Left ventricle myocardium superior (tissue), 1 donor: ENCODE data around the gene CZIB. TPM values are rescaled to one million over a fixed set of nuclear protein-coding genes. Genes with fewer than 3 reads are reported as not detected.

Experiments used
- ATAC-seq: fragments of 200-7000 bp; cut with Tn5 transposase; one replicate; pipeline ENCODE4 v1.9.1; 2020; ENCODE audit warnings: mild to moderate bottlenecking, moderate library complexity
- DNase-seq: peaks from one replicate; pipeline ENCODE4 v3.0.0-alpha.2; 2020
- intact Hi-C: fragments of 100-400 bp; cut with micrococcal nuclease; formaldehyde crosslinking; loops from one replicate; pipeline ENCODE4 v1.11.0; 2022
- total RNA-seq: library from RNA; stranded (reverse); fragmentation: NEBNext Ultra II Directional; extraction: Animal tissue kit (Norgen Biotek cat#: 25700); gene quantifications from one replicate; pipeline ENCODE4 v1.2.1, GENCODE V29; 2021
- donor health status: DM: no; HTN: yes; CAD: no; lungs with severe emphysema.

The CZIB gene
- total RNA-seq, 1 donor from 2014 or later: 56.4 TPM

DNA sequence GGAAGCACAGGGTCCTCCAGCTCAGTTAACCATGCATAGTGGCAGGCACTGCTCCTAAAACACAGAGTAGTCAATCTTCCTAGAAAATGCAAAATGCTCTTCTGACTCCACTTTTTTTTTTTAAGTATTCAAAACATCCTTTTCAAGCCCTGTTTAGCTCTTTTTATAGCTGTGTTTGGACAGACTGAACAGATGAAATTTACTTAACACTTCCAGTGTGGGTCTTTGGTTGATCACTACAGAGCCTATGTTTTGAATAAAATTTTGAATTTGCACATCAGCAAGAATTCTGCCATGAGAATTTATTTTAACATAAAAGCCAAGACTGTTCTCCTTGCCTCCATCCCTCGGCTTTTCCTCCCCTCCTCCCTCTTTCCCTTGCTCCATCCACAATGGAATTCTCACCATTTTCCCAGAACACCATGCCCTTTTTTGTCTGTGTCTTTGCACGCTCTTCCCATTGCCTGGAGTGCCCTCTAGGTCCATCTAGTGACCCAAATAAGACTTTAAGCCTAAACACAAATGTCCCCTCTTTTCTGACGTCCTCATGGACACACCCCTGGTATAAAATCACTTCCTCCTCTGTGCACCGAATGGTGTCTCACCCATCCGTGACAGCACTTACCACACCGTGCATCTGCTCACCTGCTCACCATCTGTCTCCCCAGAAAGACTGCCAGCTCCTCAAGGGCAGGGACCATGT is 47.9 kb downstream of the CZIB start:
- intact Hi-C loops: no loop called here
- ATAC-seq (peak; percentile 29), DNase-seq (no peak)

DNA sequence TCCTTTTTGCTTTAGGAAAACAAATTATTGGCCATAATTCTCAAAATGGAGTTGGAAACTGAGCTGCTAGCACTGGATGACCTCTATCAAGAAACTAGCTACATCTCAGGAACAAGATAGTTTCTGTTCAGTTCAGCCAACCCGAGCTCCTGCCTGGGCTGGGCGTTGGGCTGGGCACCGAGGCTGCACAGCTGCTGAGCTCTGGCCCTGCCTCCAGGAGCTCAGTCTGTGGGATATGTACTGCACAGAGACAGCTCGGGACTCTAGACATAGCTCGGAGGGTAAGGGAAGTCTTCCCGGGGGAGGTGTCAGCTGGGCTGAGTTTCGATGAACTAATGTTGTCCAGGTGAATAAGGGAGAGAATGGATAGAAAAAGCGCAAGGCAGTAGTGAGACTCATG is 53.5 kb downstream of the CZIB start:
- DNase-seq (no peak), ATAC-seq (no peak)
- intact Hi-C loops: no loop called here

DNA sequence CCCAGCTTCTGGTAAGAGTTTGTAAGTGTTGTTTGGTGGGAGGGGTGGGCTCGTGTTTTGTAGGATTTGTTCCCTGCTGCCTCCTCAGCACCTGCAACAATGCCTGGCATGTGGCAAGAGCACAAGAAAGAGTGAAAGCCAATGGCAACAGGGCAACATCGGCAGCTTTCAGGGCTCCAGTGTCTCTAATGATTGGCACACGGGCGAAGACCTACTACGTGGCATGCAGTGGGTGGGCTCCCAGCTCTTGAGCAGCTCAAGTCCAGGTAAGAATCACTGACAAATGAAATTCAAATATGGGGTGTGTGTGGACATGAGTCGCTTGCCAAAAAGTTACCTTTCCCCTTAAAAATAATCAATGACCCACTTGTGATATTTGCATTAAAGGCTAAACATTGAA is 54.1 kb downstream of the CZIB start:
- intact Hi-C loops: no loop called here
- DNase-seq: no peak
- no peak for ATAC-seq

DNA sequence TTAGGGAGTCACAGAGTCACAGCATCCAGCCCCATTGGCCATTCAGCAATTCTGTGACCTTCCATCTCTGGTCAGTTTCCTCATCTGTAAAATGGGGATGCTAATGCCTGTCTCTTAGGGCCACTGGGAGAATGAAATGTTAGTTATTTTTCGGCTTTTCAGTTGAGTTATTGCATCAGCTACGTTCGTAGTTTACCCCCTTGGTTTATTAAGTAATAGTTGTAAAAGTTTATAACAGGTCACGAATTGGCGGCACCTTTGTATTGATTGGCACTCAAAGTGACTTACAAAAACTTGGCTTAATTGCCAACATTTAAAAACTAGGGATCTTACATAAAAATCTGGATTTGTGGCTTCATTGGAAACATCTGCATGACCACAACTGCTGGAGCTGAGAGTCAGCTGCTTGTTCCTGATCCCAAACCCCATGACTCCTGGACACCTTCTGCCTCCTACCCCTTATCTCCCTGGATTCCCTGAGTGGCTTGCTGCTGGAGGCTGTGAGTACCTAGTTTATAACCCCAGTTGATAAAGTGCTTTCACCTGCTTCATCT is 54.9 kb downstream of the CZIB start:
- no peak for DNase-seq
- peak; percentile 37 for ATAC-seq
- intact Hi-C loops: no loop called here

Other genes starting within 250 kb of the CZIB start
- 19.4 TPM for gene PODN, start 158.4 kb downstream of the CZIB start, total RNA-seq
- 0.32 TPM for gene SLC1A7, start 78.0 kb downstream of the CZIB start, total RNA-seq
- gene CPT2, start 23.8 kb downstream of the CZIB start, total RNA-seq: 31.0 TPM
- 25.0 TPM for gene MAGOH, start 17.9 kb upstream of the CZIB start, total RNA-seq
- 1.3 TPM for gene LRP8, start 107.4 kb upstream of the CZIB start, total RNA-seq
- gene DMRTB1, start 238.8 kb upstream of the CZIB start, total RNA-seq: not detected